ENCODE data around the gene EEPD1. TPM values are rescaled to one million over a fixed set of nuclear protein-coding genes. Genes with fewer than 3 reads are reported as not detected.
A peak's percentile ranks its signal among the peaks of the same experiment; 100 is the strongest.

The EEPD1 gene
- total and polyA plus RNA-seq, 3 donors from 2014 or later, result 10.2 to 11.8 (median 10.9) TPM

GRCh38 chr7:36228039-36228438 lies 75.0 kb downstream of the EEPD1 start:
- Histone ChIP-seq H3K36me3 (ENCODE audit: low read depth, missing control alignments) (no peaks in the 10 kb centered on the region), H3K4me3 (no peak overlapping the region), H3K4me1 (peaks cover 24% of the 10 kb centered on the region), H3K9me3 (no peaks in the 10 kb centered on the region), H3K27me3 (no peaks in the 10 kb centered on the region), H3K27ac (peak overlapping the region; percentile 65 to 68)
- intact Hi-C loops (cut with DNase I; ENCODE audit: low total_unique reads), result loop anchor here (2.0 kb wide), 1 partner anchor 245 kb away; no protein-coding TSS in a partner anchor
- DNase-seq, result no peak
- no peak for TF ChIP-seq POLR2A (IDR thresholded peaks at IDR 0.05)
- no peak for TF ChIP-seq CTCF (IDR thresholded peaks at IDR 0.05)
- WGBS, 2 donors, result 69 to 70% methylated on average over 4 of the region's 4 CpGs

- intact Hi-C loops (cut with DNase I; ENCODE audit: low total_unique reads), result no loop called here
- no peaks in the 10 kb centered on the region for H3K27me3 ChIP-seq
- no peak for DNase-seq
- TF ChIP-seq POLR2A (IDR thresholded peaks at IDR 0.05) (no peak), CTCF (IDR thresholded peaks at IDR 0.05) (no peak)
- WGBS, 2 donors, result 74 to 79% methylated on average over 6 of the region's 6 CpGs
- H3K4me1 ChIP-seq, result peaks cover 17% of the 10 kb centered on the region
- H3K27ac ChIP-seq, result peak overlapping the region in 1 of 2 donors; percentile 7
- H3K4me3 ChIP-seq, result no peak overlapping the region
- H3K36me3 ChIP-seq (ENCODE audit: low read depth, missing control alignments), result no peaks in the 10 kb centered on the region
- H3K9me3 ChIP-seq, result no peaks in the 10 kb centered on the region
Measured at GRCh38 chr7:36231406-36231805, 78.4 kb downstream of the EEPD1 start.

GRCh38 chr7:36232555-36232954 lies 79.5 kb downstream of the EEPD1 start:
- Histone ChIP-seq H3K4me1 (peaks cover 6% of the 10 kb centered on the region), H3K36me3 (ENCODE audit: low read depth, missing control alignments) (no peaks in the 10 kb centered on the region), H3K27ac (no peak overlapping the region), H3K9me3 (no peaks in the 10 kb centered on the region), H3K4me3 (no peak overlapping the region), H3K27me3 (no peaks in the 10 kb centered on the region)
- 75 to 76% methylated on average over 1 of the region's 1 CpG for WGBS, 2 donors
- intact Hi-C loops (cut with DNase I; ENCODE audit: low total_unique reads), result no loop called here
- no peak for TF ChIP-seq POLR2A (IDR thresholded peaks at IDR 0.05)
- TF ChIP-seq CTCF (IDR thresholded peaks at IDR 0.05), result no peak
- DNase-seq, result no peak

GRCh38 chr7:36232971-36233550 lies 80.0 kb downstream of the EEPD1 start:
- no peak overlapping the region for H3K27ac ChIP-seq
- no peaks in the 10 kb centered on the region for H3K27me3 ChIP-seq
- WGBS, 2 donors, result 54 to 60% methylated on average over 2 to 3 of the region's 3 CpGs
- no peaks in the 10 kb centered on the region for H3K9me3 ChIP-seq
- no peak for DNase-seq
- intact Hi-C loops (cut with DNase I; ENCODE audit: low total_unique reads), result no loop called here
- H3K4me1 ChIP-seq, result peaks cover 1% of the 10 kb centered on the region
- TF ChIP-seq POLR2A (IDR thresholded peaks at IDR 0.05) (no peak), CTCF (IDR thresholded peaks at IDR 0.05) (no peak)
- H3K36me3 ChIP-seq (ENCODE audit: low read depth, missing control alignments), result no peaks in the 10 kb centered on the region
- H3K4me3 ChIP-seq, result no peak overlapping the region

- no peak overlapping the region for H3K27ac ChIP-seq
- H3K9me3 ChIP-seq, result no peaks in the 10 kb centered on the region
- no peaks in the 10 kb centered on the region for H3K4me1 ChIP-seq
- 51 to 65% methylated on average over 19 to 39 of the region's 39 CpGs for WGBS, 2 donors
- H3K27me3 ChIP-seq, result no peaks in the 10 kb centered on the region
- intact Hi-C loops (cut with DNase I; ENCODE audit: low total_unique reads), result no loop called here
- DNase-seq, result peak; percentile 28
- no peaks in the 10 kb centered on the region for H3K36me3 ChIP-seq (ENCODE audit: low read depth, missing control alignments)
- peak overlapping the region; percentile 36 to 44 for H3K4me3 ChIP-seq
- no peak for TF ChIP-seq CTCF (IDR thresholded peaks at IDR 0.05)
- TF ChIP-seq POLR2A (IDR thresholded peaks at IDR 0.05), result no peak
Measured at GRCh38 chr7:36236073-36236472, 83.0 kb downstream of the EEPD1 start.
